Upper lobe of left lung (tissue), 6 donors: ENCODE measurements around the gene LSM10. TPM values are rescaled to one million over a fixed set of nuclear protein-coding genes. Genes with fewer than 3 reads are reported as not detected.

ENCODE experiments used
- ATAC-seq, 2 donors: fragments of 200-7000 bp; cut with Tn5 transposase; one replicate each; pipeline ENCODE4 v1.9.1; 2022; ENCODE audit warnings: mild to moderate bottlenecking in 2 of 2, moderate library complexity in 2 of 2; ENCODE audit not compliant: low FRiP score in 2 of 2
- DNase-seq, 2 donors: peaks; one replicate each; pipeline ENCODE4 v3.0.0-alpha.2; 2019 to 2020
- H3K27ac ChIP-seq, 4 donors: fragments of 200-600 bp; sonication (generic); one replicate each; pipeline ENCODE4 v1.5.1; 2016 to 2019
- H3K27me3 ChIP-seq, 4 donors: fragments of 200-600 bp; sonication (generic); one replicate each; pipeline ENCODE4 v1.5.1; 2017 to 2019
- H3K36me3 ChIP-seq, 4 donors: fragments of 200-600 bp; sonication (generic); one replicate each; pipeline ENCODE4 v1.5.1; 2016 to 2019
- H3K4me1 ChIP-seq, 4 donors: fragments of 200-600 bp; sonication (generic); one replicate each; pipeline ENCODE4 v1.5.1; 2018 to 2019
- H3K4me3 ChIP-seq, 4 donors: fragments of 200-600 bp; sonication (generic); one replicate each; pipeline ENCODE4 v1.5.1; 2017 to 2019; ENCODE audit warnings: mild to moderate bottlenecking in 2 of 4, moderate library complexity in 1 of 4
- H3K9me3 ChIP-seq, 4 donors: fragments of 200-600 bp; sonication (generic); one replicate each; pipeline ENCODE4 v1.5.1; 2018 to 2019
- CTCF ChIP-seq, 6 experiments: fragments of 450-650 bp in 4 of 6; fragments of 200-600 bp in 2 of 6; sonication (generic) in 2 of 6; IDR thresholded peaks; one replicate each; pipeline ENCODE4 v1.5.1; 2016 to 2019; ENCODE audit warnings: antibody characterized with exemption in 6 of 6
- EP300 ChIP-seq, 4 donors: sonication (generic); formaldehyde crosslinking; IDR thresholded peaks; one replicate each; pipeline ENCODE4 v1.5.1; 2017; ENCODE audit warnings: antibody characterized with exemption in 4 of 4, control low read depth in 2 of 4
- POLR2A ChIP-seq, 4 donors: fragments of 450-650 bp; IDR thresholded peaks; one replicate each; pipeline ENCODE4 v1.5.1; 2016 to 2017; ENCODE audit warnings: antibody characterized with exemption in 4 of 4, mild to moderate bottlenecking in 2 of 4
- POLR2AphosphoS5 ChIP-seq, 2 donors: sonication (generic); formaldehyde crosslinking; IDR thresholded peaks; one replicate each; pipeline ENCODE4 v1.5.1; 2017; ENCODE audit warnings: antibody characterized with exemption in 2 of 2
- WGBS, 2 donors: methylation state at CpG; one replicate each; pipeline ENCODE4 v1.1.5; 2017 to 2018; 5-methylcytosine and 5-hydroxymethylcytosine counted together
- total RNA-seq, 6 donors: library from RNA; depleted of rRNA in 4 of 6; stranded (reverse); fragments of >200 nt in 4 of 6; gene quantifications; one replicate each; pipeline versions ENCODE4 v1.1.0 to v1.2.1, GENCODE V29; 2016 to 2021
- donor health status: DM: no; HTN: no; CAD: no; lungs with moderate emphysema.
- donor health status: DM: no; HTN: yes; CAD: no; lungs with severe emphysema.

The LSM10 gene
- total RNA-seq, 6 donors from 2014 or later, result 19.1 to 54.6 (median 35.8) TPM

DNA sequence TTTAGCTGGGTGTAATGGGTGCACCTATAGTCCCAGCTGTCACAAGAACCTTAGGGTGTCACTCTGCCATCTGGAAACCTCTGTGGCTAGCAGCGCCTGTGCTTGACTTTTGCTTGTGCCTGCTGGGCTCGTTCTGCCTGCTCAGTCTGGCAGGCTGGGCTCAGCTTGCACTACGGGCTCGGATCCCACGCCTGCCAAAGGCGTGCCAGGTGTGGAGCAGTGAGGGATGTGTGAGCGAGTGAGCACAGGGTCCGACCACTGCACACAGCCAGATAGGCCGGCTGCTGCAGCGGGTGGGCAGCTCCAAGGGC, 2.8 kb upstream of the LSM10 start:
- WGBS, 2 donors, result 91 to 92% methylated on average over 9 to 10 of the region's 10 CpGs
- Histone ChIP-seq H3K9me3 (no peaks in the 10 kb centered on the region), H3K36me3 (no peaks in the 10 kb centered on the region), H3K27ac (peak overlapping the region; percentile 64 to 75 (median 72)), H3K27me3 (no peaks in the 10 kb centered on the region), H3K4me1 (peaks cover 9 to 33% (median 20%) of the 10 kb centered on the region in 4 donors), H3K4me3 (peak overlapping the region in 3 of 4 donors; percentile 18 to 44 (median 42))
- ATAC-seq, result no peak
- DNase-seq, result no peak
- TF ChIP-seq CTCF (IDR thresholded peaks at IDR 0.05) (no peak), POLR2AphosphoS5 (IDR thresholded peaks at IDR 0.05) (no peak), EP300 (IDR thresholded peaks at IDR 0.05) (no peak), POLR2A (IDR thresholded peaks at IDR 0.05) (no peak)

- no peaks in the 10 kb centered on the region for H3K9me3 ChIP-seq
- DNase-seq (no peak), ATAC-seq (no peak)
- peaks cover 0 to 9% (median 7%) of the 10 kb centered on the region in 4 donors for H3K36me3 ChIP-seq
- H3K4me3 ChIP-seq, result peak overlapping the region in 1 of 4 donors; percentile 96
- TF ChIP-seq CTCF (IDR thresholded peaks at IDR 0.05) (no peak), EP300 (IDR thresholded peaks at IDR 0.05) (no peak), POLR2A (IDR thresholded peaks at IDR 0.05) (no peak), POLR2AphosphoS5 (IDR thresholded peaks at IDR 0.05) (no peak)
- WGBS, 2 donors, result 81 to 84% methylated on average over 7 of the region's 7 CpGs
- H3K27ac ChIP-seq, result peak overlapping the region in 3 of 4 donors; percentile 87 to 96 (median 93)
- peaks cover 9 to 33% (median 20%) of the 10 kb centered on the region in 4 donors for H3K4me1 ChIP-seq
- no peaks in the 10 kb centered on the region for H3K27me3 ChIP-seq
Measured at GRCh38 chr1:36398370-36398977, 766 bp upstream of the LSM10 start.

DNA sequence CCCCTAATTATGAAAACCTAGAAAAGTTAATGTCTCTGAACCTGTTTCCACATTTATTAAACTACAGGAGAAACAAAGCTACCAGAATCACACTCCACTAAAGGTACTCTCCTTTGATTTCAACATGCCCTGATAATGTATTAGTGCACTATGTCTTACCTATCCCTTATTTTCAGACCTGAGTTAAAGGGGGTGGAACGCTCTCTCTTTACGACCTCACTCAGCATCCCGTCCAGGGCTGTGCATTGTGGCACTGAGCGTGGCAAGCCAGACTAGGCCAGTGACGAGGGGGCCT, 678 bp downstream of the LSM10 start:
- DNase-seq (no peak), ATAC-seq (peak in 1 of 2 donors; percentile 54)
- Histone ChIP-seq H3K27me3 (no peaks in the 10 kb centered on the region), H3K4me3 (peak overlapping the region; percentile 34 to 96 (median 87)), H3K36me3 (peaks cover 0 to 24% (median 16%) of the 10 kb centered on the region in 4 donors), H3K9me3 (no peaks in the 10 kb centered on the region), H3K4me1 (peaks cover 9 to 33% (median 20%) of the 10 kb centered on the region in 4 donors), H3K27ac (peak overlapping the region; percentile 87 to 96 (median 94))
- WGBS, 2 donors, result 4 to 9% methylated on average over 5 of the region's 5 CpGs
- TF ChIP-seq EP300 (IDR thresholded peaks at IDR 0.05) (no peak), POLR2AphosphoS5 (IDR thresholded peaks at IDR 0.05) (no peak), CTCF (IDR thresholded peaks at IDR 0.05) (no peak), POLR2A (IDR thresholded peaks at IDR 0.05) (no peak)

DNA sequence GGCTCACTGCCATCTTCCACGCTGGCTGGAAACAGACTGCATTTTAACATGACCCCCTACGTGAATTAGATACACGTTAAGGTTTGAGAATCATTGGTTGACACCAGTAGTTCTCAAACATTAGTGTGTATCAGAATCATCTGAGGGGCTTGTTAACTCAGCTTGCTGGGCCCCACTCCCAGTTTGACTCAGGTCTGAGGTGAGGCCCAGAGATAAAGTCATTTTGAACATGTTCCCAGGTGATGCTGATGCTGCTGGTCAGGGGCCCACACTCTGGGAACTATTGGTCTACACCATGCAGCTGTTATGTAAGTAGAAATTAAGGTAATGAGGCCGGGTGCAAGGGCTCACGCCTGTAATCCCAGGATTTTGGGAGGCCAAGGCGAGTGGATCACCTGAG, 1.3 kb downstream of the LSM10 start:
- Histone ChIP-seq H3K36me3 (peaks cover 0 to 29% (median 19%) of the 10 kb centered on the region in 4 donors), H3K4me3 (peak overlapping the region in 1 of 4 donors; percentile 96), H3K27me3 (no peaks in the 10 kb centered on the region), H3K9me3 (no peaks in the 10 kb centered on the region), H3K4me1 (peaks cover 9 to 27% (median 18%) of the 10 kb centered on the region in 4 donors), H3K27ac (no peak overlapping the region)
- ATAC-seq (no peak), DNase-seq (no peak)
- no peak for TF ChIP-seq POLR2A (IDR thresholded peaks at IDR 0.05)
- TF ChIP-seq POLR2AphosphoS5 (IDR thresholded peaks at IDR 0.05), result no peak
- TF ChIP-seq CTCF (IDR thresholded peaks at IDR 0.05), result no peak
- no peak for TF ChIP-seq EP300 (IDR thresholded peaks at IDR 0.05)
- 78 to 80% methylated on average over 6 of the region's 6 CpGs for WGBS, 2 donors

DNA sequence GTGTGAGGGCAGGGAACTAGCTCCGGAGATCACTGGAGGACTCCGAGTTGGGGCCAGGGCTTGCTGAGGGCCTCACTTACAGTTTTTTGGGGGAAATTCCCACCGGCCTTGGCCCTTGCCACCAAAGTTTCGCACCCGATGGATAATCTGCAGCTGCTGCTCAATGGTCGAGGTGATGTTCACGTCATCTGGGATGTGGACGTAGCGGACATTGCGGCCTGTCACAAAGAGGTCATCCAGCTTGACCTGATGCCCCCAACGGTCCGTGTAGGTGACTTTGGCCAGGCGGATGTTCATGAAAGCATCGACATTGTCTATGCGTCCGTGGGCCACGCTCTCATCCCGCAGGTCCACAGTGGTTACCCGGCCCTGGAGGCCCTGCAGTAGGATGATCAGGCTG, 4.0 kb downstream of the LSM10 start:
- ATAC-seq, result no peak
- no peak overlapping the region for H3K27ac ChIP-seq
- WGBS, 2 donors, result 96 to 97% methylated on average over 7 to 19 of the region's 19 CpGs
- no peak for DNase-seq
- H3K36me3 ChIP-seq, result peaks cover 0 to 40% (median 29%) of the 10 kb centered on the region in 4 donors
- no peak overlapping the region for H3K4me3 ChIP-seq
- no peaks in the 10 kb centered on the region for H3K9me3 ChIP-seq
- TF ChIP-seq POLR2AphosphoS5 (IDR thresholded peaks at IDR 0.05) (no peak), CTCF (IDR thresholded peaks at IDR 0.05) (no peak), EP300 (IDR thresholded peaks at IDR 0.05) (no peak), POLR2A (IDR thresholded peaks at IDR 0.05) (no peak)
- H3K4me1 ChIP-seq, result peaks cover 9 to 25% (median 13%) of the 10 kb centered on the region in 4 donors
- H3K27me3 ChIP-seq, result no peaks in the 10 kb centered on the region
